LNCAP (cell line): ENCODE data around the gene FADS1.

Experiments
- TF ChIP-seq, protein P1 (sequence below): fragments of 450-650 bp; IDR thresholded peaks from 2 replicates; pipeline ENCODE4 v1.5.1; 2017; ENCODE audit warnings: mild to moderate bottlenecking

The FADS1 gene

DNA sequence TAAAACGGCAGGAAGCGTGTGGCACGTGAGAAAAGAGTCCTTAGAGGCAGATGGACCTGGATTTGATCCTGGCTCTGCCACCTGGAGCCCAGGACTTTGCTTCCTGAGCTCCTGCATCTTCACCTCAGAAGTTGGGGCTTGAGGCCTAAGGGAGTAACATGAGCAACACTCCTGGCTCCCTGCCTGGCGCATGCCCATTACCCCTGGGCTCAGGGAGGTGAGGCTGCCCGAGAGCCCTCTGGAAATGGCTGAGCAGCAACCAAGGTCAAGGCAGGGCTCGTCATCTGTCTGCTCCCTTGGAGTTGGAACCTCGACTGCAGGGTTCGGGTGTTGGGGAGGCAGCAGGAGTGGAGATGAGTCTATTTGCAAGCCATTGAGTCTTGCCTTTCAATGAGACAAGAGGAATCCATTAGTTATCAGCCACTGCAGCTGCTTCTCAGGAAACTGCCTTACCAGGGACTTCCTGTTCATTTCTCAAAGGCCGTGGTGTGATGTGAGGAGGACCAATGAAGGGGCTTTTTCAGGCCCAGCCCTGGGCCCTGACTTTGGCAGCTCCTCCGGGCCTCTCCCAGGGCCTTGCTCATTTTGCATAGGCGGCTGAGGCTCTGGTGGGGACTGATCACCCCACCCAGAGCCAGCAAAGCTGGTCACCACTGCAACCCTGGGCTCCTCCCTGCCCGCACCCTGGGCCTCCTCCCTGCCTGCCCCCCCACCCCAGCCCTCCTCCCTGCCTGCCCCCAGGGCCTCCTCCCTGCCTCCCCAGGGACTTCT, 17.7 kb upstream of the FADS1 start:
- TF ChIP-seq, protein P1, sequence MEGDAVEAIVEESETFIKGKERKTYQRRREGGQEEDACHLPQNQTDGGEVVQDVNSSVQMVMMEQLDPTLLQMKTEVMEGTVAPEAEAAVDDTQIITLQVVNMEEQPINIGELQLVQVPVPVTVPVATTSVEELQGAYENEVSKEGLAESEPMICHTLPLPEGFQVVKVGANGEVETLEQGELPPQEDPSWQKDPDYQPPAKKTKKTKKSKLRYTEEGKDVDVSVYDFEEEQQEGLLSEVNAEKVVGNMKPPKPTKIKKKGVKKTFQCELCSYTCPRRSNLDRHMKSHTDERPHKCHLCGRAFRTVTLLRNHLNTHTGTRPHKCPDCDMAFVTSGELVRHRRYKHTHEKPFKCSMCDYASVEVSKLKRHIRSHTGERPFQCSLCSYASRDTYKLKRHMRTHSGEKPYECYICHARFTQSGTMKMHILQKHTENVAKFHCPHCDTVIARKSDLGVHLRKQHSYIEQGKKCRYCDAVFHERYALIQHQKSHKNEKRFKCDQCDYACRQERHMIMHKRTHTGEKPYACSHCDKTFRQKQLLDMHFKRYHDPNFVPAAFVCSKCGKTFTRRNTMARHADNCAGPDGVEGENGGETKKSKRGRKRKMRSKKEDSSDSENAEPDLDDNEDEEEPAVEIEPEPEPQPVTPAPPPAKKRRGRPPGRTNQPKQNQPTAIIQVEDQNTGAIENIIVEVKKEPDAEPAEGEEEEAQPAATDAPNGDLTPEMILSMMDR = no peak

DNA sequence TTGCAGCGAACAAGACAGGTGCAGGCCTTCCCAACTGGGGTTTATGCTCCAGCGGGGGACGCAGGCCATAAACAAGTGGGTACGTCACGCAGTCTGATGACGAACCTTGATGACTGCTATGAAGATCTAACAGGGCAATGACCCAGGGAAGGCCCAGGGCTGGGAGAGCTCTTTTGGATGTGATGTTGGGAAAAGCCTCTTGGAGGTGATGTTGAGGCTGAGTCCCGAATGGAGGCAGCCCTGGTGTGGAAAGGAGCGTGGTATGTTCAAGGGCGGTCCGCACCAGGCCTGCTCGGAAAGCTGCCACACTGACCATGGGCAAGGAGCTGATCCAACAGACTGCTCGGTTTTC, 17.1 kb upstream of the FADS1 start:
- TF ChIP-seq, protein P1 = no peak

DNA sequence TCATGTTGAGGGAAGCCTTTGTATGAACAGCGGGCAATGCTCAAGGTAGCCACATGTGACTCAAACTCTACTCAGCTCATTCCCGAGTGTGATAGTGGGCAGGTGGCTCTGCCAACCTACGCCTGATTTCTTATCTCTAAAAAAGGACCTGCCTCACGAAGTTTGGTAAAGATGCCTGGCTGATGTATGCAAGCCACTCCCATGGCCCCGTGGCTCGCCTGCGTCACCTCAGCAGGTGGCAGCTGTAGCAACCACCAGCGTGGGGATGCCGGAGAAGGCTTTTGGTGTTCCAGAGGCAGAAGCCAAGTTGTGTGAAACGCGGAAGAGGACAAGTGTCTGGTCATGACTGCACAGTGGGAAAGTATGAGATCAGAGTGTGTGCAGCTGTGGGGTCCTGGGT, 16.7 kb upstream of the FADS1 start:
- TF ChIP-seq, protein P1 = no peak

DNA sequence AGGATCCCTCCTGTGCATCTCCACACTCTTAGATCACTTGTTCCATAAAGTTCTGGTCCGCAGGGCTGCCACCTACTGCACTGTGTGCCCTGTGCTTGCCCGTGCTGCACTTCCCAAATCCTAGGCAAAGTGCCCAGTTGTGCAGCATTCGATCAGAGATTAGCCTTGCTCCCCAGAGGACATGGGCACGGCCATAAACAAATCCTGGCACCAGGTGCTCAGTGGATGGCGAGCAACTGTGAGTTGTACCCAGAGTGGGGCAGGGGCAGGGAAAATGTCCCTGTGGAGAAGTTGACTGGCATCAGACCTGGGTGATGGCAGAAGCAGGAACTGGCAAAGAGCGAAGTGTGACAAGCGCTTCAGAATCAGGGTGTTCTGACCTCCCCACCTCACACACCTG, 16.0 kb upstream of the FADS1 start:
- TF ChIP-seq, protein P1 = no peak

DNA sequence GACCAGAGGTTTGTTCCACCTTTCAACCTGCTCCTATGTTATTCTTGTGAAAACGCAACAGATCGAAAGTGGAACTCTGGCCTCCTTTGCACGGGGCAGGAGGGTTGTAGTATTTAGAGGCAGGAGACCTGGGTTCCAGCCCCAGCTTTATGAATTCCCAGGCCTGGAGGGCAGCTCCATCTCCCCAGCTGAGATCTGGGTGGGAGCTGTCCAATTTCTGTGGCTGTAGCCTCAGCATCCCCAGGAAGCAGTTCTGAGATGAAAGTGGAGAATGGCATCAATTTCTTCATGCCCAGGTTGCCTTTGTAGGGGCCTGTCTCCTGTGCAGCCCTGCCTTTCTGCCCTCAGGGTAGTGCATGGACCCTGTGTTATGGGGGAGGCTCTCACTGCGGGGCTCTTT, 15.4 kb upstream of the FADS1 start:
- TF ChIP-seq, protein P1 = no peak

DNA sequence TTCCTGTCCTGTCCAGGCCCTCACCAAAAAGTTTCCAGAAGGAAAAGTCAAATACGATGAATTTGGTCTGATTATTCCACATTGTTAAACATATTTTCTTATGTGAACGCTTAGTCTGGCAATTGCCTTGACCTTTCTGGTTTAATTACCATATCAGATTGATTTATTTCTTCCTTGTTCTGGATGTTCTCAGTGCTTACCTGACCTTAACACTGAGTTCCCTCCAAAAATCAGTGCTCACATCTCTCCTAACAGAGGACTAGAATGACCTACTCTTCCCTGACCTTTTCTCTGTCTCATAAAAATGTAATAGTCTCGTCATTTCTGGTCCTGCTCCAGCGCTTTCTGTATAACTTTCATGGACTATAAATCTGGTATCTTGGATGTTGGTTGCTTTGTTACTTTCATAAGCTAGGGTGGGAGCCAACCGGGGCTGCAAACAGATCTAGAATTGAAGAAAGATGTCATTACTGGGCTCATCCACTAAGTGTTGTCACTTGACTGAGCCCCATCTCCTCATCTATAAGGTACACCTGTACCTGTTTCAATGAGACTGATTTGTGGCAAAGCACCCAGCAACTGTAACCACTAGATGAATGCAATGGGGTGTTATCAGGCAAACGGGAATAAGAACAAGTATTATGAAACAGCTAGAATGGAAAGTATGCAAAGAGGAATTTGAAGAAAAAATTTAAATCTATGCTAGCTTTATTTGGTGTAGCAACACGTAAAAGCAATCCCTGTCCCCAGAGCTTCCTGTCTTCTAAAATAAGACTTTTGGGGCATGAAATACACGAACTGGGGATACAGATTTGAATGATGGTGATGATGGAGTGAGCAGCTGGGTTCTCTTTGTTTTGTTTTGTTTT, 13.7 kb upstream of the FADS1 start:
- TF ChIP-seq, protein P1 = no peak

DNA sequence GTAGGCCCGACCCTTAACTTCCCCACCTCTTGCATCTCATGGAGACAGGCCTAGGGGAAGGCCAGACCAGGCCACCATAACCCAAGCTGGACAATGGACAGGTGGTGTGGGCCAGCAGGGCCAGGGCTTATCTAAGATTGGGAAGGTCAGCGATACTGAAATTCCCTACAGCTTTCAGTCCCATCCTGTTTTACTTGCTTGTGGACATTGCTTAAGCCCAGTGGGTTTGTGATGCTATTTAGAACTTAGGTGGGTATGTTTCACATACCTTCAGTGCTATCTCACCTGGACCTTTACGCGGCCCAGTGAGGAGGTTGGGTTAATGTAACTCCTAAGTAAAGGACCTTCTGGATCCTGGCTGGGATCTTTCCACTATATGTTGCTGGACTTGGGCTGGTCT, 13.0 kb upstream of the FADS1 start:
- TF ChIP-seq, protein P1 = no peak
